ENCODE data around the gene DENND2D.

The DENND2D gene

DNA sequence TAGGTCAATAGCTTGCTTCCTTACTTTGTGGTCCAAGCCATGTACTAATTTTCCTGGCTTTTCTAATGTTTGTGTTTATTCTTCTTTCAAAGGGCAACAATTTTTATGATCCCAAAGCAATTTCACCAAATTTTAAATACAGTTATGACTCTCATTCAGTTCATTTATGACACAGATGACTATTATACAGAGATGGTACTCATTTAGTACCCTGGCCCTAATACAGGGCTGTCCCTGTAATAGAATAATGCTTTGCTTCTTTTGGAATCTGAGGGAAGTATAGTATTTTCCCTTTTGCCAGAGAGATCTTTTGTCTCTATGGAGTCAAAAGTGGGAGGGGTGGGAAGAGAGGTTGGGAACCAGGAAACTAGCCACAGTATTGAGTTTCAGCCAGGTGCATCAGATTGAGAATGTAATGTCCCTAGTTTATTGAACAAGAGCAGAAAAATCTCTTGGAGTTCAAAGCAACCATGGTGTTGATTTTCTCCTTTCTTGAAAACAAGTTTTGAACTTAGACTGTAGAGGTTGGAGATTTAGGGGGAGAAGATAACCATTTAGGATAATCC lies 20.4 kb downstream of the DENND2D start:
- no peak for DNase-seq (ENCODE audit: low read depth in 1 of 2, low spot score in 1 of 2)

DNA sequence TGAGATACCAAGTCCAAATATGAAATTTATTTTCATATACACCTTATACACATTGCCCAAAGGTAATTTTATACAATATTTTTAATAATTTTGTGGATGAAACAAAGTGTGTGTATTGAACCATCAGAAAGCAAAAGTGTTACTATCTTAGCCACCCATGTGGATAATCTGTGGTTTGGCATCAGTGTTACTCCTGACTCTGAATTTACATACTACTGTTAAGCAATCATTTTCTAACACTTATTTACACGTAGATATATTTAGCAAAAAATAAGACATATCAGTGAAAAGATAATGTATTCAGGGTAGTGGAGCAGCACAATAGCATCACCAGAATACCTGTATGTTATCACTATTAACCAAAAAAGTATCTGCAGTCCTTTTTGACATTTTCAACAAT lies 23.8 kb downstream of the DENND2D start:
- no peak for DNase-seq (ENCODE audit: low read depth in 1 of 2, low spot score in 1 of 2)

DNA sequence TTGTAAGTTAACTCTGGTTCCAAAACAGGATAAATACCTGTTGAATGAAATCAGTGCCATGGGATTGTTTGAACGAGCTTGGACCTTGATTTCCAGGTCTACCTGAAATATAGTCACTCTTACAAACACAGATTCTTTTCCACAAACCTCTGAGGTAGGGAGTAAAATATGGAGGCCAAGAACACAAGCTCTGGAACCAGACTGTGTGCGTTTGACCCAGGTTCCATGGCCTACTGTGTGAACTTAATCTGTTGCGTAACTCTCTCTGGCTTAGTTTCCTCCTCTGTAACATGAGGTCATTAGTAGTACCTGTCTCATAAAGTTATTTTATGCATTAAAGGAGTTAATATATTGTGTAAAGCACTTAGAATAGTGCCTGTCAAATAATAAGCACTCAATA lies 25.1 kb downstream of the DENND2D start:
- no peak for DNase-seq (ENCODE audit: low read depth in 1 of 2, low spot score in 1 of 2)

DNA sequence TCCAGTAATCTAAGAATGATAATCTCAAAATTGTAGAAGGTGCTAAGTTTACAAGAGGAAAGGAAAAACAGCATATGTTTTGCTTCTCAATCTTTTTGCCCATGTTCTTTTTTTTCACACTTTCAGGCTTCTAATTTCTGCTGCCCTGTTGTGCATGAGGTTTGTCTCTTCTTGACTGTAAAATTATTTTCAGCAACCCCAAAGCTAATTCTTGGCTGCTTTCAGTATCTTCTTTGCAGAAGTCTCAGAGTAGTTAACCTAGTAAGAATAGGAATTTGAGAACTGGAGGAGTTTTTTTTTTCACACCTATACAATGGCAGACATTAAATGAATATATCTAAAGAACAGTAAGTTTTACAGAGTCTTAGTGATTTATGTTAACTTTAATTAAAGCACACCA lies 26.4 kb downstream of the DENND2D start:
- DNase-seq (ENCODE audit: low read depth in 1 of 2, low spot score in 1 of 2): no peak

DNA sequence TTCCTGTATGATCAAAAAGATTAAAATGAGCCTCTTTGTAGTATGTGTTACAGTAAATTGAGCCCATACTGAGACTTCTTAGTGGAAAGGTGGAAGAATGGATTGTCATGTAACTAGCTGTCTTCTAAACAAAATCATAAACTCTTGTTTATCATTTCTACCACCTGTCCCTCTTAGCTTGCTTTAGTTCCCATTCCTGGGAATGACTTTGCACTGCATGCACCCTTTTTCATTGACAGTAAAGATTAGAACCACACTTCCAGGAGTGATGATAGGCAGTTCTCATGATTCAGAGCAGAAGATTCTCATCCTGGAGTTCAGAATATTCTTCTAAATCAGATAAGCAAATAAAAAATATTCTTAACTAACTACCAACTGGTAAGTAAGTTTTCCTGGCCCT lies 28.0 kb downstream of the DENND2D start:
- DNase-seq (ENCODE audit: low read depth in 1 of 2, low spot score in 1 of 2): no peak

DNA sequence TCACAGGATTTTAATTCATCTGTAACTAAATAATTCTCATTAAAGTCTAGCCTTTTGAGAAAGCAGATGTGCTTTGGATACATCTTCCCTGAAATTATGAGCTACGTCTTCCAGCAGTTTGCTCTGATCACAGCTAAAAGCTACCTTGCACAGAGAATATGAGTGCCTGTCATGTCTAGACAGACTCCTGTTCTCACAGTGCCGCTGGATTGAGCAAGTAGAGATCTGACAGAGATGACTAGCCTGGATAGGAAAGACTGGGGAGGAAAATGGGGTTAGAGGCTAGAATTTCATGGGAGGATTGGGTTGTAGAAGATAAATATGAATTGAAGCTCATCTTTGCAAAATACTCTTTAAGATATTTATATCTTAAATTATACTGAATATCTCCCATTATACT lies 36.3 kb downstream of the DENND2D start:
- DNase-seq (ENCODE audit: low read depth in 1 of 2, low spot score in 1 of 2): no peak

DNA sequence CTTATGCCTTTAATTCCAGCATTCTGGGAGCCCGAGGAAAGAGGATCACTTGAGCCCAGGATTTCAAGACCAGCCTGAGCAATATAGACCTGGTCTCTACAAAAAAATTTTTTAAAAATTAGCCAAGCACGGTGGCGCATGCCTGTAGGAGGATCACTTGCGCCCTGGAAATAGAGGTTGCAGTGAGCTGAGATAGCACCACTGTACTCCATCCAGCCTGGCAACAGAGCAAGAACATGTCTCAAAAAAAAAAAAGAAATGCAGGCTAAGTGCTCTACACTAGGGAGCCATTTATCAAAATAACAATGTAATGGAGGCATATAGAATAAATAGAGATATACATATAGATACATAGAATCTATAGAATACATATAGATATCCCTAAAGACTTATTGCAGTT lies 37.1 kb downstream of the DENND2D start:
- no peak for DNase-seq (ENCODE audit: low read depth in 1 of 2, low spot score in 1 of 2)

DNA sequence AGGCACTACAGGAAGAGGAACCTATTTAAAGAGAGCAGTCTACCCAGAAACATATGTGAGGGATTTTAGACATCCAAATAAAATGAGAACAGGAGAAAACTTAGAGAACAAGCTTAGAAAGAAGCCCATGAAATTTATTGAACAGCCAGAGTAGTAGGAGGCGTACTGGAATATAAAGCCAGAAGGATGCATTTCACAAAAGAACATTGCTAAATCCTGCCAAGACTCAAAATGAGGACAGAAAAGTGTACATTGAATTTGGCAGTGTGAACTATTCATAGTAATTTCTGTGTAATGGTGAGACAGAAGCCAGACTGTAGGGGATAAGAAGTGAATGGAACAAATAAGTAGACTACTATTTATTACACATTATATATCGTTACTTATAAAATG lies 38.0 kb downstream of the DENND2D start:
- DNase-seq (ENCODE audit: low read depth in 1 of 2, low spot score in 1 of 2): no peak

DNA sequence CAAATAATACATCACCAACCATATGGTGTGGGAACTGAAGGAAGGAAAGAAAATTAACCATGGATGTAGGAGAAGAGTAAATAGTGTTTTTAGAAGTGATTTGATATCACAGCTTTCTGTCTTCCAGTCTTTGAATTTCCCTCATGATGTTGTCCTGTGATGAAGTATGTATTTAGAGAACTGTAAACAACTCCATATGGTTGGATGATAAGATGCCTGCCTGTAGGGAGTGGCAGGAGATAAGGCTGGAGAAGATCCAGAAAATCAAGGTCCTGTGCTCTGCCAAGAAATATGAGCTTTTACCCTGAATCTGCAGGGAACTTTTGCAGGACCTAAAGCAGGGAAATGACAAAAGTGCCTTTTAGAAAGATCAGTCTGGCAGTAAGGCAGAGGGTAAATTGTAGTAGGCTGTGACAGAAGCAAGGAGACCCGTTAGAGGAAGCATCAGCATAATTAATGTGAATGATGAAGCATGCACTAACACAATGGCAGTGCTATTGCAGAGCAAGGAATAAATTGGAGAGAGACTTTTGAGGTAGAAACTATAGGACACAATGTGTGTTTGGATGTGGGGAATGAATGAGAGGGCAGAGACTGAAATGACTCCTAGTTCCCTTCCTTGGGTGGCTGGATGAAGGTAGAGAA lies 38.5 kb downstream of the DENND2D start:
- DNase-seq (ENCODE audit: low read depth in 1 of 2, low spot score in 1 of 2): no peak

DNA sequence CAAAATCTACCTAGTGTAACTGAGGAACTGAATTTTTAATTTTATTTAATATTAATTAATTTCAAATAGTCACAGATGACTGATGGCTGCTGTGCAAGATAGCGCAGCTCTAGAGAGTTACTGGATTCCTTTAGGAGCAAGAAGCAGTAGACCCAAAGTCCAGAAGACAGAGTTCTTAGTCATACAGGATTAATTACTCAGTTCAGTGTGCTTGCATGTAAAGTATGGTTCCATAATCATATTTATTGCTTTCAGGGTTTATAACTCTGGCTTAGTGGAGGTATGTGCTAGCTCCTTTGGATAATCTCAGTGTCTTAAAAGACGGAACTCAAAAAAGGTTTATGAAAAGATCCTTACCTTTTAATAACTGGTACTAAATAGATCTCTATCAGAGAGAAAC lies 43.0 kb downstream of the DENND2D start:
- DNase-seq (ENCODE audit: low read depth in 1 of 2, low spot score in 1 of 2): no peak

DNA sequence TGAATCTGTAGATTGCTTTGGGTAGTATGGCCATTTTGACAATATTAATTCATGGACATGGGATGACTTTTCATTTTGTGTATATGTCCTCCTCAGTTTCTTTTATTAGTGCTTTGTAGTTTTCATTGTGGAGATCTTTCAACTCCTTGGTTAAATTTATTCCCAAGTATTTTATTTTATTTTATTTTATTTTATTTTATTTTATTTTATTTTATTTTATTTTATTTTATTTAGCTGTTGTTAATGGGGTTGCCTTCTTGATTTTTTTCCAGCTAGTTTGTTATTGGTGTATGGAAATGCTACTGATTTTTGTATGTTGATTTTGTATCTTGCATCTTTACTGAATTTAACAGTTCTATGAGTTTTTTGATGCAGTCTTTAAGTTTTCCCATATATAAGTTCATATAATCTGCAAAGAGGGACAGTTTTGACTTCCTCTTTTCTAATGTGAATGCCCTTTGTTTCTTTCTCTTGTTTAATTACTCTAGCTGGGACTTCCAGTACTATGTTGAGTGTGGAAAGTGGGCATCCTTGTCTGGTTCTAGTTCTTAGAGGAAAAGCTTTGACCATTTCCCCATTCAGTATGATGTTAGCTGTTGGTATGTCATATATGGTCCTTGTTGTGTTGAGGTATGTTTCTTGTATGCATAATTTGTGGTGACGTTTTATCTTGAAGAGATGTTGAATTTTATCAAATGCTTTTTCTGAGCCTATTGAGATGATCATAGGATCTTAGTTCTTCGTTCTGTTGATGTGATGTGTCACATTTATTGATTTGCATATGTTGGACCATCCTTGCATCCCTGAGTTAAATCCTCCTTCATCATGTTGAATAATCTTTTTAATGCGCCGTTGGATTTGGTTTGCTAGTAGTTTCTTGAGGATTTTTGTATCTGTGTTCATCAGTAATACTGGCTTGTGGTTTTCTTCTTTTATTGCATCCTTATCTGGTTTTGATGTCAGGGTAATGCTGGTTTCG lies 46.1 kb downstream of the DENND2D start:
- no peak for DNase-seq (ENCODE audit: low read depth in 1 of 2, low spot score in 1 of 2)

DNA sequence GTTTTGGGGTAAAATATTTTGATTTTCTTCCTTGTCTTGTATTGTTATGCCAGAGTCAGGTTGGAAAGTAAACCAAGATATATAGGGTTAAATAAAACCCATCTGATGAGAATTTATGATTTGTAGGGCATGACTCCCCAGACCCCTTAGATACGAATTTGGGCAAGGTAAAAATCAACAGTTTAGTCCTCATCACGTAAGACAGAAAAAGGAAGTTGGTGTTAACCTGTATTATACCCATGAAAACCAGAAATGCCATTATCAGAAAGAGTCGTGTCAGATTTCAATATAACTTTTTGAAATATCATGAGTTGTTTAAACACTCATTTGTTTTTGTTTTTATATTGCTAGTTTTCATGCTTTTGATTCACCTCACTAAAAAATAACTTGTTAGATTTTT lies 48.6 kb downstream of the DENND2D start:
- DNase-seq (ENCODE audit: low read depth in 1 of 2, low spot score in 1 of 2): no peak

DNA sequence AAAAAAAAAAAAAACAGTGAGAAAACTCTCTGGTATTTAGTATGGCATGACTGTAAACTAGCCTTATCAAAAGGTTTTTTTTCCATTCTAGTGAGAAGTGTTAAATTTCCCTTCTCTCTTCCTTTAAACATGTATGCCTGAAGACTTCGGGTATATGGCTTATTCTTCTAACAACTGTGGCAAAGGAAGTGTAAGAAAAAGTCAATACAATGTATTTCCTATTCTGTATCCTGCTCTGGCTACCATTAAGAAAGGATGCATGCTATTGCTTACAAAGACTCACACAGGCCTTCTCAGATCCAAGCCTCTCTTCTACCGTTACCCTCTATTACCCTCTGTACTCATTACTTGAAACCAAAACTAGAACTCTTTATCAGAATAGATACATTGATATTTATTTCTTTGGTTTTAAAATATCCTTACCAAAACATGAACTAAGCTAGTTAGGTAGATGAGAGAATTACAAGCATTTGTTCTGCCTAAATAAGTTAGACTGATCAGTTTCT lies 52.0 kb downstream of the DENND2D start:
- DNase-seq (ENCODE audit: low read depth in 1 of 2, low spot score in 1 of 2): no peak

DNA sequence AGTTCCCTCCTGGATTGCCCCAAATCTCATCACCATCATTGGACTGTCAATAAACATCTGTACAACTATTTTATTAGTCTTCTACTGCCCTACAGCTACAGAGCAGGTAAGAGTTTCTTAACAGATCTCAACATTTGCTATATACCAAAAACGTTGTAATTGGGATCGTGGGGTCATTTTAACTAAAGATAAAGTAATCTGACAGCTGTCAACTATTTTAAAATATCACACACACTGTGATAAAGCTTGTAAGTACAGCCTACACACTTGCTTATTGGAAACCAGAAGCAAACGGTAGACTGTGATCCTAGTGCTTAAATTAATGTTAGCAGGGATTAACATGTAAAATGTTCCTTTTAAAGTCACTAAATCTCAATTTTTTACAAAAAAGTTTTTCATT lies 52.5 kb downstream of the DENND2D start:
- DNase-seq (ENCODE audit: low read depth in 1 of 2, low spot score in 1 of 2): no peak

DNA sequence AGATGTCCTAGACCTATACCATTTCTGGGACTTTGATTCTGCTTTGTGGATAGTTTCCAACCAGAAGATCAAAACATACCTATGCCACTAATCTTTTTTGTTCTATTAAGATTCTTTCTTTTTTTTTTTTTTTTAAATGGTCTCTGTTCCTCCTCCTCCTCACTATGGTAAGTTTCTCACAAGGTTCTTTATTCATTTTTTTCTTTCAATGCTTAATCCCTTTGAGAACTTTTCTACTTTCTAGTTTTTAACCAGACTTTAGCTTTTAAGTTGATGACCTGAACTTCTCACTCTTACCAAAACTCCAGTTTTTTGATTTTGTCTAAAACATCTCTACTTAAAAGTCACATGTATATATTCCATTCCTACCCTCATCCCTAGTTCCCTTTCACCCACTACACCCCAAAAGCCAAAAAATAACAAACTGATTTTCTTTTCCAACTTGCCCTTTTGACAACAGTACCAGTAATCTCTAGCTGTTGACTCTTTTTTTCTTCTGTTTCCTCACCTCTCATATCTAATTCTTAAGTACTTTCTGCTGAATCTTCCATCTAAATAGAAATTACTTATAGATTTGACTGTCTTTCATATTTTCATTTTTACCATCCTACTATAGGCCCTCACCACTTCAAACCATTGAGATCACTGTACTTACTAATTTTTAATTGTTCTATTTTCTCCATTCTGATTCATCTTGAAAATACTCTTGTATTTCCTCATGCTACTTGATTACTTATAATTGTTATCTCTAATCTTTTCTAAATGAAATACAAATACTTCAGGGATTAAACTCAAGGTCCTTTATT lies 54.3 kb downstream of the DENND2D start:
- no peak for DNase-seq (ENCODE audit: low read depth in 1 of 2, low spot score in 1 of 2)

DNA sequence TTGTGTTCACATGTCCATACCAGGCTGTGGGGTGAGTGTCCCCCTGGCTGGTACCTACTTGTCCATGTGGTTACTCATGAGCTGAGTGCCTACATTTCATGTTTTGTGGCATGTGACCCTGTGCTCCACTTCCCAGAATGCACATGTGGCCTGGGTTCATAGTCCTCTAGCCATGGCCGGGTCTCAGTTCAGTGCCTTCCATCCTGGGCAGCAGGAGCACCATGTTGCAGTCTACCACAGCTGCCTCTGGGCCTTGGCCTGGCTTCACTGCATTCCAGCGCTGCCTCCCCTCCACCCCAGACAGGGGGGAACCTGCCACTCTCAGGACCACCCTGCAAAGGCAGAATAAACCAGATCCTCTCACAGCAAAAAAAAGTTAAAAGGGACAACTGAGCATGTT lies 54.9 kb downstream of the DENND2D start:
- no peak for DNase-seq (ENCODE audit: low read depth in 1 of 2, low spot score in 1 of 2)

DNA sequence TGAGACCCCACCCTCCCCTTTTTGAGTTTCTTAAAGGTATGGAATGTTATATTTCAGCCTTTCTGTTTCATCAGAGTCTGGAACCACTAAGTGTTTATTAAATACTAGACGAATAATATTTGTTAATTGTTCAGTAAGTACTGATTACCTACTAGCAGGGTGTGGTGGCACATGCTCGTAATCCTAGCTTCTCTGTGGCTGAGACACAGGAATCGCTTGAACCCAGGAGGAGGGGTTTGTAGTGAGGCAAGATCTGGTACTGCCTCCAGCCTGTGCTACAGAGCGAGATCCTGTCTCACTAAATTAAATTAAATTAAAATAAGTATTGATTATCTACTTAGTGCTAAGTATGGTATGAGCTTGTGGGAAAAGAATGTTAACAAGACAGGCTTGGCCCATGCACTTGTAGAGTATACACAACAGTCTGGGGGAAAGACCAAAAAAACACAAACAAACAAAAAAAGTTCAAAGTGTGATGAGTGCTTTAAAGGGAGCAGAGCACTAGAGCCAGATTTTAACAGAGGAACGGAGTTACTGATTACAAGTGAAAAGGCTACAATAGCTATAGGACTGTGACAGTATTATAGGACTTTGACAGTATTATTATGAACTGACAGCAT lies 58.0 kb downstream of the DENND2D start:
- no peak for DNase-seq (ENCODE audit: low read depth in 1 of 2, low spot score in 1 of 2)

DNA sequence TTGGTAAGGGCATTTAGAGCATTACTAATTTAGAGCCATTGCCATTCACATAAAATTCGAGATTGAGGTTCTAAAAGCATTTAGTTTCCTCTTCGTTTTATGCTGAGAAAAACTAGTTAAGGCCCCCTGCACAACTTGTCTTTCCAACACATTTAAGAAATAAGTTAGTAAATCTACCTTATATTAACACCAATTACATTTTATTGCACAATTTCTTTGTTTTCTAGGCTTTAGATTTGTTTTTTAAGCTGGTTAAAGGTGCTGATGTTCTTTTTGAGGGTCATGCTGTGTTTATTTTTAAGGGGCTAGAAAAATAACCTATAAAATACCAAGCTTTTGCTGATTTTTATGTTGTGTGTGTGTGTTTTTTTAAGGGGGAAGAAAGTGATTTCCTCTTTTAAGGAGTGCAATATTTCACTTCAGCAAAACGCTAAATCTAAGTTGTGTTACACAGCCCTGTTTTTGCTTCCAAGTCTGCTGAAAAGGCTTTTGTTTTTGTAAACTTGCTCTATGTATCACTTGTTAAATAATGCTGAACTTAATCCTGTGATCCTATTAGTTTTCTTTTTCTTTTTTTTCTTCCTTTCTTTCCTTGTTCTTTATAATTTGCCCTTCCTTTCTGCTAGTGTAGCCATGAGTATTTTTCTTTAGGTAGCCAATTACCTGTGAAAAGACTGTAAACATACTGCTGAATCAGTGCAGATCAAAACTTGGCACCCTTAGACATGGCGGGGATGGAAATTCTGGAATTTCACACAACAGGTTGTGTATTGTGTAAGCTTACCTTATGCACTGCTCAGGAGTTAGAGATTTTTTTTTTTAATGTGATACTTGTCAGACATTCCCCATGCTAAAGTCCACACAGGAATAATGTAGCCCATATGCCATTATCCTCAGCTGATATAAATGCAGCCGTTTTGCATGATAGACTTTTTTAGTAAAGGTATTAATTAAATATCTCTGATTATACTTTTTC lies 58.9 kb downstream of the DENND2D start:
- DNase-seq (ENCODE audit: low read depth in 1 of 2, low spot score in 1 of 2): no peak

DNA sequence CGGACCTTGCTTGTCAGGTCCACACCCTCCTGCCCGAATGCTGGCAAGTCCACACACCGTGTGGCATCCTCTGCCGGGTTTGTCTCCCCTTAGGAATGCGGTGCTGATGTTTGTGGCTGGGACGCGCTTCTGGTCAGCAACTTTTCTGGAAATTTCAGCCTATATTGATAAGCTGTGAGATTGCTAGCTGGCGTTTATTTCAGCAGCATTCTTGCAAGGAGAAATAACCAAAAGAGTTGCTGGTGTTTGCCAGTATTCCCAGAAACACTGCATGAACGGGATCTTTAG lies 59.8 kb downstream of the DENND2D start:
- no peak for DNase-seq (ENCODE audit: low read depth in 1 of 2, low spot score in 1 of 2)

All from activated CD4-positive, alpha-beta T cell treated with anti-CD3 and anti-CD28 coated beads, Interleukin-2, amount 50 U/mL, for 24 hours (primary cell).